ENCODE measurements around the gene GOLGA8A.

DNA sequence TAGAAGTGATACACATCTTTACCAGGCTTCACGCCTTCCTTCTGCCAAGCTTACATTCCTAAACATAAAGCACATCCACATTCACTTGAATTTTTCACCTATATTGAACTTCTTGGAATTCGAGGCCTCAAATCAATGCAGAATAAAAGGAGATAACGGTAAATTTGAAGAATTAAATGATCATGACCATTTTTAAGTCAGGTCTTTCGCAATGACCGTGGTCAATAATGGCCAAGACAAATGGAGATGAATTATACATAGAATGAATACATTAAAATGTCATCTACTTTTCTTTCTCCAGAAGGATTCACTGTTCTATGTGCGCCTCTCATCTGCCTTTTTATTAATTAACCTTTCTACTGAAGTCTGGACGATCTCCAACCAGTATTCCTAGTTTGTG is 5.3 kb upstream of the GOLGA8A start:
- TF ChIP-seq, protein P1, sequence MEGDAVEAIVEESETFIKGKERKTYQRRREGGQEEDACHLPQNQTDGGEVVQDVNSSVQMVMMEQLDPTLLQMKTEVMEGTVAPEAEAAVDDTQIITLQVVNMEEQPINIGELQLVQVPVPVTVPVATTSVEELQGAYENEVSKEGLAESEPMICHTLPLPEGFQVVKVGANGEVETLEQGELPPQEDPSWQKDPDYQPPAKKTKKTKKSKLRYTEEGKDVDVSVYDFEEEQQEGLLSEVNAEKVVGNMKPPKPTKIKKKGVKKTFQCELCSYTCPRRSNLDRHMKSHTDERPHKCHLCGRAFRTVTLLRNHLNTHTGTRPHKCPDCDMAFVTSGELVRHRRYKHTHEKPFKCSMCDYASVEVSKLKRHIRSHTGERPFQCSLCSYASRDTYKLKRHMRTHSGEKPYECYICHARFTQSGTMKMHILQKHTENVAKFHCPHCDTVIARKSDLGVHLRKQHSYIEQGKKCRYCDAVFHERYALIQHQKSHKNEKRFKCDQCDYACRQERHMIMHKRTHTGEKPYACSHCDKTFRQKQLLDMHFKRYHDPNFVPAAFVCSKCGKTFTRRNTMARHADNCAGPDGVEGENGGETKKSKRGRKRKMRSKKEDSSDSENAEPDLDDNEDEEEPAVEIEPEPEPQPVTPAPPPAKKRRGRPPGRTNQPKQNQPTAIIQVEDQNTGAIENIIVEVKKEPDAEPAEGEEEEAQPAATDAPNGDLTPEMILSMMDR (IDR thresholded peaks at IDR 0.05) = no peak
- no peak for TF ChIP-seq ZFX (IDR thresholded peaks at IDR 0.05; ENCODE audit: borderline replicate concordance)
